Measurements from ENCODE around the gene LSAMP. TPM values are rescaled to one million over a fixed set of nuclear protein-coding genes. Genes with fewer than 3 reads are reported as not detected.

LSAMP gene
- total and polyA plus RNA-seq, 2 donors (not counting 1 experiment from before 2014, with no cell fraction given), result not detected

- intact Hi-C loops (cut with micrococcal nuclease), result no loop called here
- no peaks in the 10 kb centered on the region for H3K9me3 Mint-ChIP-seq (ENCODE audit: insufficient read depth)
Measured at GRCh38 chr3:115901008-115901407, 544.3 kb downstream of the LSAMP start.

GRCh38 chr3:115899535-115899934 is 545.8 kb downstream of the LSAMP start:
- no peaks in the 10 kb centered on the region for H3K4me1 Mint-ChIP-seq
- intact Hi-C loops (cut with micrococcal nuclease), result no loop called here

More at GRCh38 chr3:115901008-115901407, 544.3 kb downstream of the LSAMP start:
- H4K20me1 ChIP-seq (ENCODE audit: control insufficient read depth, insufficient read depth, low read length, poor library complexity, severe bottlenecking), result no peaks in the 10 kb centered on the region
- no peaks in the 10 kb centered on the region for H3K9me3 ChIP-seq (ENCODE audit: control extremely low read depth in 1 of 3, control insufficient read depth in 2 of 3, insufficient read depth in 1 of 3, low read length in 2 of 3)
- no peaks in the 10 kb centered on the region for H3K4me1 Mint-ChIP-seq
- H3K4me1 ChIP-seq (ENCODE audit: control insufficient read depth in 2 of 2, insufficient read depth in 2 of 2, low read length in 2 of 2), result no peaks in the 10 kb centered on the region
- DNase-seq (no peak), ATAC-seq (ENCODE audit: low read depth) (no peak)
- no peaks in the 10 kb centered on the region for H3K27me3 Mint-ChIP-seq
- H3K4me2 ChIP-seq (replicated peaks; ENCODE audit: low read depth, low read length, poor library complexity, severe bottlenecking), result no peak overlapping the region
- H3K27ac ChIP-seq (ENCODE audit: low read length in 2 of 2), result no peak overlapping the region
- no peak overlapping the region for H3K4me3 ChIP-seq (ENCODE audit: control extremely low read depth in 1 of 5, extremely low read depth in 1 of 5, insufficient read depth in 1 of 5, low read depth in 2 of 5, low read length in 4 of 5)
- H3K4me3 Mint-ChIP-seq, result no peak overlapping the region
- no peak overlapping the region for H3K27ac Mint-ChIP-seq
- H3K79me2 ChIP-seq (ENCODE audit: control insufficient read depth, insufficient read depth, low read length), result no peaks in the 10 kb centered on the region
- H3K9ac ChIP-seq (ENCODE audit: low read length), result no peak overlapping the region
- CTCF ChIA-PET, result no interaction called here
- TF ChIP-seq EZH2 (IDR thresholded peaks at IDR 0.05; ENCODE audit: borderline replicate concordance, insufficient read depth, low read depth, low read length, poor library complexity, severe bottlenecking), result no peak
- no peak for TF ChIP-seq CTCF (IDR thresholded peaks at IDR 0.05)
- H3K27me3 ChIP-seq (replicated peaks in 1 of 4; ENCODE audit: control extremely low read depth in 1 of 4, control insufficient read depth in 3 of 4, insufficient read depth in 4 of 4, low read length in 3 of 4), result peaks cover 0 to 2% (median 0%) of the 10 kb centered on the region in 4 experiments
- no peaks in the 10 kb centered on the region for H3K36me3 ChIP-seq (replicated peaks in 1 of 2; ENCODE audit: control extremely low read depth in 1 of 2, control insufficient read depth in 1 of 2, extremely low read depth in 1 of 2, insufficient read depth in 2 of 2, low read length in 1 of 2)
- no peak overlapping the region for H2AFZ ChIP-seq (ENCODE audit: insufficient read depth, low read depth, low read length, poor library complexity, severe bottlenecking)
- POLR2A ChIA-PET, result no interaction called here

More at GRCh38 chr3:115899535-115899934, 545.8 kb downstream of the LSAMP start:
- no peaks in the 10 kb centered on the region for H3K9me3 Mint-ChIP-seq (ENCODE audit: insufficient read depth)
- 100% methylated on average over 1 of the region's 3 CpGs for WGBS (ENCODE audit: insufficient coverage)
- ATAC-seq (ENCODE audit: low read depth) (no peak), DNase-seq (no peak)
- no peak overlapping the region for H3K4me3 Mint-ChIP-seq
- Histone ChIP-seq H4K20me1 (ENCODE audit: control insufficient read depth, insufficient read depth, low read length, poor library complexity, severe bottlenecking) (no peaks in the 10 kb centered on the region), H3K4me1 (ENCODE audit: control insufficient read depth in 2 of 2, insufficient read depth in 2 of 2, low read length in 2 of 2) (no peaks in the 10 kb centered on the region), H3K4me3 (ENCODE audit: control extremely low read depth in 1 of 5, extremely low read depth in 1 of 5, insufficient read depth in 1 of 5, low read depth in 2 of 5, low read length in 4 of 5) (no peak overlapping the region), H3K79me2 (ENCODE audit: control insufficient read depth, insufficient read depth, low read length) (no peaks in the 10 kb centered on the region), H3K27me3 (replicated peaks in 1 of 4; ENCODE audit: control extremely low read depth in 1 of 4, control insufficient read depth in 3 of 4, insufficient read depth in 4 of 4, low read length in 3 of 4) (peaks cover 0 to 2% (median 0%) of the 10 kb centered on the region in 4 experiments), H3K9ac (ENCODE audit: low read length) (no peak overlapping the region), H3K4me2 (replicated peaks; ENCODE audit: low read depth, low read length, poor library complexity, severe bottlenecking) (no peak overlapping the region), H3K27ac (ENCODE audit: low read length in 2 of 2) (no peak overlapping the region), H2AFZ (ENCODE audit: insufficient read depth, low read depth, low read length, poor library complexity, severe bottlenecking) (no peak overlapping the region), H3K9me3 (ENCODE audit: control extremely low read depth in 1 of 3, control insufficient read depth in 2 of 3, insufficient read depth in 1 of 3, low read length in 2 of 3) (no peaks in the 10 kb centered on the region), H3K36me3 (replicated peaks in 1 of 2; ENCODE audit: control extremely low read depth in 1 of 2, control insufficient read depth in 1 of 2, extremely low read depth in 1 of 2, insufficient read depth in 2 of 2, low read length in 1 of 2) (no peaks in the 10 kb centered on the region)
- no peak overlapping the region for H3K27ac Mint-ChIP-seq
- TF ChIP-seq CTCF (IDR thresholded peaks at IDR 0.05) (no peak), EZH2 (IDR thresholded peaks at IDR 0.05; ENCODE audit: borderline replicate concordance, insufficient read depth, low read depth, low read length, poor library complexity, severe bottlenecking) (no peak)
- CTCF ChIA-PET, result no interaction called here
- H3K27me3 Mint-ChIP-seq, result no peaks in the 10 kb centered on the region
- POLR2A ChIA-PET, result no interaction called here
